HEK293 (cell line): Measurements from ENCODE around the gene C19orf33.

ENCODE experiments used
- KLF1 ChIP-seq: fragments of 450-650 bp; formaldehyde crosslinking; IDR thresholded peaks from 2 replicates; pipeline ENCODE4 v1.5.1; 2016; ENCODE audit warnings: missing biosample characterization, missing genetic modification characterization
- SETDB1 ChIP-seq: IDR thresholded peaks from one replicate; pipeline ENCODE4 v1.6.1; 2017; ENCODE audit warnings: mild to moderate bottlenecking, low read length, moderate library complexity, mixed read lengths; ENCODE audit not compliant: insufficient read length
- WT1 ChIP-seq: fragments of 450-650 bp; formaldehyde crosslinking; IDR thresholded peaks from 2 replicates; pipeline ENCODE4 v1.5.1; 2016; ENCODE audit warnings: missing biosample characterization, missing genetic modification characterization
- ZBTB17 ChIP-seq: fragments of 450-650 bp; formaldehyde crosslinking; IDR thresholded peaks from 2 replicates; pipeline ENCODE4 v1.5.1; 2016; ENCODE audit warnings: missing biosample characterization, missing genetic modification characterization
- ZNF174 ChIP-seq: fragments of 450-650 bp; formaldehyde crosslinking; IDR thresholded peaks from 2 replicates; pipeline ENCODE4 v1.5.0; 2017; ENCODE audit warnings: missing biosample characterization, mild to moderate bottlenecking, missing genetic modification characterization
- ZNF302 ChIP-seq: fragments of 450-650 bp; formaldehyde crosslinking; IDR thresholded peaks from 2 replicates; pipeline ENCODE4 v1.5.1; 2016; ENCODE audit warnings: missing biosample characterization, missing genetic modification characterization, low read depth
- ZNF324 ChIP-seq: fragments of 450-650 bp; formaldehyde crosslinking; IDR thresholded peaks from 2 replicates; pipeline ENCODE4 v1.5.1; 2016; ENCODE audit warnings: missing biosample characterization, missing genetic modification characterization
- ZNF335 ChIP-seq: fragments of 450-650 bp; formaldehyde crosslinking; conservative IDR thresholded peaks from 2 replicates; pipeline ENCODE4 v1.5.1; 2016; ENCODE audit warnings: missing biosample characterization, missing genetic modification characterization
- ZNF341 ChIP-seq: fragments of 450-650 bp; formaldehyde crosslinking; IDR thresholded peaks from 2 replicates; pipeline ENCODE4; 2016; ENCODE audit warnings: low read depth, missing biosample characterization, missing genetic modification characterization
- ZNF391 ChIP-seq: fragments of 450-650 bp; formaldehyde crosslinking; IDR thresholded peaks from 2 replicates; pipeline ENCODE4 v1.5.1; 2016; ENCODE audit warnings: low read depth, missing biosample characterization, missing genetic modification characterization, borderline replicate concordance
- ZNF514 ChIP-seq: fragments of 450-650 bp; formaldehyde crosslinking; IDR thresholded peaks from 2 replicates; pipeline ENCODE4 v1.5.1; 2016; ENCODE audit warnings: missing biosample characterization, missing genetic modification characterization
- ZNF521 ChIP-seq: fragments of 450-650 bp; formaldehyde crosslinking; IDR thresholded peaks from 2 replicates; pipeline ENCODE4 v1.5.1; 2017; ENCODE audit warnings: missing biosample characterization, mild to moderate bottlenecking, missing genetic modification characterization
- ZNF530 ChIP-seq: fragments of 450-650 bp; formaldehyde crosslinking; IDR thresholded peaks from 2 replicates; pipeline ENCODE4 v1.5.1; 2016; ENCODE audit warnings: low read depth, missing biosample characterization, missing genetic modification characterization
- ZNF624 ChIP-seq: fragments of 450-650 bp; formaldehyde crosslinking; IDR thresholded peaks from 2 replicates; pipeline ENCODE4 v1.5.1; 2017; ENCODE audit warnings: missing biosample characterization, missing genetic modification characterization
- ZSCAN16 ChIP-seq: fragments of 450-650 bp; formaldehyde crosslinking; IDR thresholded peaks from 2 replicates; pipeline ENCODE4 v1.5.1; 2016; ENCODE audit warnings: missing biosample characterization, missing genetic modification characterization
- TF ChIP-seq, protein P1 (sequence below): fragments of 450-650 bp; formaldehyde crosslinking; IDR thresholded peaks from 2 replicates; pipeline ENCODE4 v1.5.1; 2017; ENCODE audit warnings: missing biosample characterization, missing genetic modification characterization
- TF ChIP-seq, protein P2 (sequence below): fragments of 450-650 bp; formaldehyde crosslinking; IDR thresholded peaks from 2 replicates; pipeline ENCODE4 v1.5.1; 2016; ENCODE audit warnings: missing biosample characterization, missing genetic modification characterization
- TF ChIP-seq, protein P3 (sequence below): fragments of 450-650 bp; formaldehyde crosslinking; IDR thresholded peaks from 2 replicates; pipeline ENCODE4 v1.5.1; 2016; ENCODE audit warnings: missing biosample characterization, missing genetic modification characterization
- TF ChIP-seq, protein P4 (sequence below): fragments of 450-650 bp; formaldehyde crosslinking; IDR thresholded peaks from 2 replicates; pipeline ENCODE4 v1.5.1; 2016; ENCODE audit warnings: missing biosample characterization, missing genetic modification characterization
- TF ChIP-seq, protein P5 (sequence below): fragments of 450-650 bp; formaldehyde crosslinking; IDR thresholded peaks from 2 replicates; pipeline ENCODE4 v1.5.1; 2016; ENCODE audit warnings: missing biosample characterization, missing genetic modification characterization
- TF ChIP-seq, protein P6 (sequence below): fragments of 450-650 bp; formaldehyde crosslinking; IDR thresholded peaks from 2 replicates; pipeline ENCODE4 v1.5.1; 2016; ENCODE audit warnings: missing biosample characterization, missing genetic modification characterization
- TF ChIP-seq, protein P7 (sequence below): fragments of 450-650 bp; formaldehyde crosslinking; IDR thresholded peaks from 2 replicates; pipeline ENCODE4 v1.5.1; 2016; ENCODE audit warnings: missing biosample characterization, missing genetic modification characterization
- TF ChIP-seq, protein P8 (sequence below): fragments of 450-650 bp; formaldehyde crosslinking; IDR thresholded peaks from 2 replicates; pipeline ENCODE4 v1.5.1; 2016; ENCODE audit warnings: missing biosample characterization, missing genetic modification characterization
- TF ChIP-seq, protein P9 (sequence below): fragments of 450-650 bp; formaldehyde crosslinking; optimal IDR thresholded peaks from 2 replicates; pipeline ENCODE3; 2016; ENCODE audit warnings: missing biosample characterization, mild to moderate bottlenecking, missing genetic modification characterization

The C19orf33 gene

DNA sequence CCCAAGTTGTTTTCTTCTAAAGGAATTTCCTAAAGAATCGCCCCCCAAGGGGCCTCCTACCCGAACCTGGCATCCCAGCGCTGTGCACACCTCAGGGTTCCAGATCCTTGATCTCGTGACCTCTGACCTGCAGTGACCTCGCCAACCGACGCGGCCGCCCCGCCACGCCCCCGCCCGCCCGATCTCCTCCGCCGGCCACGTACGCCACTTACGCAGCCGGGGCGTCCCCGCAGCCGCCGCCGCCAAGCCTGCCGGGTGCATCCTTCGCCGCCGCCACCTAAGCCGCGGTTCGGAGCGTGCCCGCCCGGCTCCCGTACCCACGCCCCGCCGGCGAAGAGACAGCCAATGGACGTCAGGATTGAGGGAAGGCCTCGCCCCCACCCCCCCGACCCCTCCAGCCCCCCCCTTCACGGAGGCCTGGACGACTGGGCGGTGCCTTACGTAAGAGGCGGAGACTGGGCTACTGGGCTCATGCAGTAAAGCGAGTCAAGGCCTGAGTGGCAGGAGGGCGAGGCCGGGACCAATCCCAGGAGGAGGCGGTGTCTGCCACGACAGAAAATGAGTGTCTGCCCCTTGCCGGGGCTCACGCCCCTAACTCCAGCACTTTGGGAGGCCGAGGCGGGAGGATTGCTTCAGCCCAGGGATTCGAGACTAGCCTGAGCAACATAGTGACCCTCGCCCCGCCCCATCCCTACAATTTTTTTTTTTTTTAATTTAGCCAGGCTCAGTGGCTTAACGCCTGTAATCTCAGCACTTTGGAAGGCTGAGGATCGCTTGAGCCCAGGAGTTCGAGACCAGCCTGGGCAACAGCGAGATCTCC is 11.8 kb downstream of the C19orf33 start, which contains the start of gene YIF1B (continued):
- TF ChIP-seq ZNF302 (tag by site-specific recombination) (no peak), ZNF391 (peak; percentile 77; the same call in 1 of the 2 replicates), ZNF335 (peak; percentile 97), ZNF324 (tag by site-specific recombination) (no peak), ZBTB17 (tag by site-specific recombination) (peak; percentile 96), ZNF521 (no peak), ZNF624 (no peak), SETDB1 (no peak), ZNF341 (tag by site-specific recombination) (peak; percentile 15; the same call in 1 of the 2 replicates), KLF1 (peak; percentile 79), WT1 (tag by site-specific recombination) (peak; percentile 47), ZSCAN16 (no peak), ZNF174 (tag by site-specific recombination) (no peak), ZNF530 (tag by site-specific recombination) (no peak), ZNF514 (tag by site-specific recombination) (no peak)
- TF ChIP-seq, protein P1, sequence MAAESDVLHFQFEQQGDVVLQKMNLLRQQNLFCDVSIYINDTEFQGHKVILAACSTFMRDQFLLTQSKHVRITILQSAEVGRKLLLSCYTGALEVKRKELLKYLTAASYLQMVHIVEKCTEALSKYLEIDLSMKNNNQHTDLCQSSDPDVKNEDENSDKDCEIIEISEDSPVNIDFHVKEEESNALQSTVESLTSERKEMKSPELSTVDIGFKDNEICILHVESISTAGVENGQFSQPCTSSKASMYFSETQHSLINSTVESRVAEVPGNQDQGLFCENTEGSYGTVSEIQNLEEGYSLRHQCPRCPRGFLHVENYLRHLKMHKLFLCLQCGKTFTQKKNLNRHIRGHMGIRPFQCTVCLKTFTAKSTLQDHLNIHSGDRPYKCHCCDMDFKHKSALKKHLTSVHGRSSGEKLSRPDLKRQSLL (tag by site-specific recombination): peak; percentile 82; the same call in 1 of the 2 replicates
- TF ChIP-seq, protein P2, sequence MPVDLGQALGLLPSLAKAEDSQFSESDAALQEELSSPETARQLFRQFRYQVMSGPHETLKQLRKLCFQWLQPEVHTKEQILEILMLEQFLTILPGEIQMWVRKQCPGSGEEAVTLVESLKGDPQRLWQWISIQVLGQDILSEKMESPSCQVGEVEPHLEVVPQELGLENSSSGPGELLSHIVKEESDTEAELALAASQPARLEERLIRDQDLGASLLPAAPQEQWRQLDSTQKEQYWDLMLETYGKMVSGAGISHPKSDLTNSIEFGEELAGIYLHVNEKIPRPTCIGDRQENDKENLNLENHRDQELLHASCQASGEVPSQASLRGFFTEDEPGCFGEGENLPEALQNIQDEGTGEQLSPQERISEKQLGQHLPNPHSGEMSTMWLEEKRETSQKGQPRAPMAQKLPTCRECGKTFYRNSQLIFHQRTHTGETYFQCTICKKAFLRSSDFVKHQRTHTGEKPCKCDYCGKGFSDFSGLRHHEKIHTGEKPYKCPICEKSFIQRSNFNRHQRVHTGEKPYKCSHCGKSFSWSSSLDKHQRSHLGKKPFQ (tag by site-specific recombination): peak; percentile 42; the same call in 1 of the 2 replicates
- TF ChIP-seq, protein P3, sequence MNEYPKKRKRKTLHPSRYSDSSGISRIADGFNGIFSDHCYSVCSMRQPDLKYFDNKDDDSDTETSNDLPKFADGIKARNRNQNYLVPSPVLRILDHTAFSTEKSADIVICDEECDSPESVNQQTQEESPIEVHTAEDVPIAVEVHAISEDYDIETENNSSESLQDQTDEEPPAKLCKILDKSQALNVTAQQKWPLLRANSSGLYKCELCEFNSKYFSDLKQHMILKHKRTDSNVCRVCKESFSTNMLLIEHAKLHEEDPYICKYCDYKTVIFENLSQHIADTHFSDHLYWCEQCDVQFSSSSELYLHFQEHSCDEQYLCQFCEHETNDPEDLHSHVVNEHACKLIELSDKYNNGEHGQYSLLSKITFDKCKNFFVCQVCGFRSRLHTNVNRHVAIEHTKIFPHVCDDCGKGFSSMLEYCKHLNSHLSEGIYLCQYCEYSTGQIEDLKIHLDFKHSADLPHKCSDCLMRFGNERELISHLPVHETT: peak; percentile 47; the same call in 1 of the 2 replicates
- TF ChIP-seq, protein P4, sequence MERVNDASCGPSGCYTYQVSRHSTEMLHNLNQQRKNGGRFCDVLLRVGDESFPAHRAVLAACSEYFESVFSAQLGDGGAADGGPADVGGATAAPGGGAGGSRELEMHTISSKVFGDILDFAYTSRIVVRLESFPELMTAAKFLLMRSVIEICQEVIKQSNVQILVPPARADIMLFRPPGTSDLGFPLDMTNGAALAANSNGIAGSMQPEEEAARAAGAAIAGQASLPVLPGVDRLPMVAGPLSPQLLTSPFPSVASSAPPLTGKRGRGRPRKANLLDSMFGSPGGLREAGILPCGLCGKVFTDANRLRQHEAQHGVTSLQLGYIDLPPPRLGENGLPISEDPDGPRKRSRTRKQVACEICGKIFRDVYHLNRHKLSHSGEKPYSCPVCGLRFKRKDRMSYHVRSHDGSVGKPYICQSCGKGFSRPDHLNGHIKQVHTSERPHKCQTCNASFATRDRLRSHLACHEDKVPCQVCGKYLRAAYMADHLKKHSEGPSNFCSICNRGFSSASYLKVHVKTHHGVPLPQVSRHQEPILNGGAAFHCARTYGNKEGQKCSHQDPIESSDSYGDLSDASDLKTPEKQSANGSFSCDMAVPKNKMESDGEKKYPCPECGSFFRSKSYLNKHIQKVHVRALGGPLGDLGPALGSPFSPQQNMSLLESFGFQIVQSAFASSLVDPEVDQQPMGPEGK (tag by site-specific recombination): peak; percentile 79
- TF ChIP-seq, protein P5, sequence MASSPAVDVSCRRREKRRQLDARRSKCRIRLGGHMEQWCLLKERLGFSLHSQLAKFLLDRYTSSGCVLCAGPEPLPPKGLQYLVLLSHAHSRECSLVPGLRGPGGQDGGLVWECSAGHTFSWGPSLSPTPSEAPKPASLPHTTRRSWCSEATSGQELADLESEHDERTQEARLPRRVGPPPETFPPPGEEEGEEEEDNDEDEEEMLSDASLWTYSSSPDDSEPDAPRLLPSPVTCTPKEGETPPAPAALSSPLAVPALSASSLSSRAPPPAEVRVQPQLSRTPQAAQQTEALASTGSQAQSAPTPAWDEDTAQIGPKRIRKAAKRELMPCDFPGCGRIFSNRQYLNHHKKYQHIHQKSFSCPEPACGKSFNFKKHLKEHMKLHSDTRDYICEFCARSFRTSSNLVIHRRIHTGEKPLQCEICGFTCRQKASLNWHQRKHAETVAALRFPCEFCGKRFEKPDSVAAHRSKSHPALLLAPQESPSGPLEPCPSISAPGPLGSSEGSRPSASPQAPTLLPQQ (tag by site-specific recombination): peak; percentile 56
- TF ChIP-seq, protein P6, sequence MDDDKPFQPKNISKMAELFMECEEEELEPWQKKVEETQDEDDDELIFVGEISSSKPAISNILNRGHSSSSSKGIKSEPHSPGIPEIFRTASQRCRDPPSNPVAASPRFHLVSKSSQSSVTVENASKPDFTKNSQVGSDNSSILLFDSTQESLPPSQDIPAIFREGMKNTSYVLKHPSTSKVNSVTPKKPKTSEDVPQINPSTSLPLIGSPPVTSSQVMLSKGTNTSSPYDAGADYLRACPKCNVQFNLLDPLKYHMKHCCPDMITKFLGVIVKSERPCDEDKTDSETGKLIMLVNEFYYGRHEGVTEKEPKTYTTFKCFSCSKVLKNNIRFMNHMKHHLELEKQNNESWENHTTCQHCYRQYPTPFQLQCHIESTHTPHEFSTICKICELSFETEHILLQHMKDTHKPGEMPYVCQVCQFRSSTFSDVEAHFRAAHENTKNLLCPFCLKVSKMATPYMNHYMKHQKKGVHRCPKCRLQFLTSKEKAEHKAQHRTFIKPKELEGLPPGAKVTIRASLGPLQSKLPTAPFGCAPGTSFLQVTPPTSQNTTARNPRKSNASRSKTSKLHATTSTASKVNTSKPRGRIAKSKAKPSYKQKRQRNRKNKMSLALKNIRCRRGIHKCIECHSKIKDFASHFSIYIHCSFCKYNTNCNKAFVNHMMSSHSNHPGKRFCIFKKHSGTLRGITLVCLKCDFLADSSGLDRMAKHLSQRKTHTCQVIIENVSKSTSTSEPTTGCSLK (tag by site-specific recombination): no peak
- TF ChIP-seq, protein P7, sequence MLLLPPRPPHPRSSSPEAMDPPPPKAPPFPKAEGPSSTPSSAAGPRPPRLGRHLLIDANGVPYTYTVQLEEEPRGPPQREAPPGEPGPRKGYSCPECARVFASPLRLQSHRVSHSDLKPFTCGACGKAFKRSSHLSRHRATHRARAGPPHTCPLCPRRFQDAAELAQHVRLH (tag by site-specific recombination): peak; percentile 88
- TF ChIP-seq, protein P8, sequence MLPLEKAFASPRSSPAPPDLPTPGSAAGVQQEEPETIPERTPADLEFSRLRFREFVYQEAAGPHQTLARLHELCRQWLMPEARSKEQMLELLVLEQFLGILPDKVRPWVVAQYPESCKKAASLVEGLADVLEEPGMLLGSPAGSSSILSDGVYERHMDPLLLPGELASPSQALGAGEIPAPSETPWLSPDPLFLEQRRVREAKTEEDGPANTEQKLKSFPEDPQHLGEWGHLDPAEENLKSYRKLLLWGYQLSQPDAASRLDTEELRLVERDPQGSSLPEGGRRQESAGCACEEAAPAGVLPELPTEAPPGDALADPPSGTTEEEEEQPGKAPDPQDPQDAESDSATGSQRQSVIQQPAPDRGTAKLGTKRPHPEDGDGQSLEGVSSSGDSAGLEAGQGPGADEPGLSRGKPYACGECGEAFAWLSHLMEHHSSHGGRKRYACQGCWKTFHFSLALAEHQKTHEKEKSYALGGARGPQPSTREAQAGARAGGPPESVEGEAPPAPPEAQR (tag by site-specific recombination): no peak
- TF ChIP-seq, protein P9, sequence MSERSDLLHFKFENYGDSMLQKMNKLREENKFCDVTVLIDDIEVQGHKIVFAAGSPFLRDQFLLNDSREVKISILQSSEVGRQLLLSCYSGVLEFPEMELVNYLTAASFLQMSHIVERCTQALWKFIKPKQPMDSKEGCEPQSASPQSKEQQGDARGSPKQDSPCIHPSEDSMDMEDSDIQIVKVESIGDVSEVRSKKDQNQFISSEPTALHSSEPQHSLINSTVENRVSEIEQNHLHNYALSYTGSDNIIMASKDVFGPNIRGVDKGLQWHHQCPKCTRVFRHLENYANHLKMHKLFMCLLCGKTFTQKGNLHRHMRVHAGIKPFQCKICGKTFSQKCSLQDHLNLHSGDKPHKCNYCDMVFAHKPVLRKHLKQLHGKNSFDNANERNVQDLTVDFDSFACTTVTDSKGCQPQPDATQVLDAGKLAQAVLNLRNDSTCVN (tag by site-specific recombination): peak; percentile 80
- TF ChIP-seq, all 188 proteins: peak for 61
